A549 (cell line): ENCODE measurements around the gene STAT2. TPM values are rescaled to one million over a fixed set of nuclear protein-coding genes. Genes with fewer than 3 reads are reported as not detected.

ENCODE experiments used
- ATAC-seq, 2 experiments: fragments of 200-7000 bp in 1 of 2; fragments of >200 bp in 1 of 2; cut with Nextera tagmentation in 1 of 2; cut with Tn5 transposase in 1 of 2; 3 replicates each; pipeline versions ENCODE4 v1.8.0 to v1.9.1; 2018 to 2020; ENCODE audit warnings: mild to moderate bottlenecking in 1 of 2, moderate library complexity in 1 of 2
- CTCF ChIA-PET: fragments of 300-600 bp; sonication (Branson Sonifier 250); formaldehyde crosslinking; extraction: SDS; loops from one replicate; lab custom pipeline; 2021; ENCODE audit warnings: antibody characterized with exemption, inconsistent platforms; lab: Yijun Ruan, JAX
- POLR2A ChIA-PET: fragments of 350-600 bp; formaldehyde crosslinking; extraction: SDS; loops from one replicate; lab custom pipeline; 2021; ENCODE audit warnings: antibody characterized with exemption, inconsistent platforms; lab: Yijun Ruan, JAX
- DNase-seq, 2 experiments: peaks; one replicate each; pipeline versions ENCODE4 v3.0.0 to v3.0.0-alpha.2; 2011 to 2016; ENCODE audit warnings: low read depth in 1 of 2, low spot score in 1 of 2
- FAIRE-seq: peaks from 2 replicates; lab custom pipeline; 2011; peaks lifted over from hg19 to GRCh38; lab: Jason Lieb, UNC
- H3K27ac ChIP-seq, 2 experiments: fragments of >200 bp; sonication (Bioruptor Twin); formaldehyde crosslinking; 3 replicates each; pipeline ENCODE4 v1.5.1; 2016 to 2017
- H3K4me1 ChIP-seq: fragments of >200 bp; sonication (Bioruptor Twin); formaldehyde crosslinking; 3 replicates; pipeline ENCODE4 v1.6.1; 2016
- H3K4me2 ChIP-seq: fragments of >200 bp; sonication (Bioruptor Twin); formaldehyde crosslinking; 3 replicates; pipeline ENCODE4 v1.6.1; 2016
- H3K4me3 ChIP-seq: fragments of >200 bp; sonication (Bioruptor Twin); formaldehyde crosslinking; 3 replicates; pipeline ENCODE4 v1.5.1; 2016
- H3K9me3 ChIP-seq: fragments of >200 bp; sonication (Bioruptor Twin); formaldehyde crosslinking; 3 replicates; pipeline ENCODE4 v1.6.1; 2016
- BHLHE40 ChIP-seq: IDR thresholded peaks from 2 replicates; pipeline ENCODE4 v1.6.1; 2012; ENCODE audit warnings: low read depth, low read length, inconsistent platforms
- CBX2 ChIP-seq: fragments of 200-600 bp; sonication (generic); IDR thresholded peaks from 2 replicates; pipeline ENCODE4 v1.6.1; 2016; ENCODE audit warnings: low read depth, mild to moderate bottlenecking, borderline replicate concordance
- CBX8 ChIP-seq: fragments of 200-600 bp; sonication (generic); IDR thresholded peaks from 2 replicates; pipeline ENCODE4 v1.6.1; 2016
- CHD2 ChIP-seq: fragments of 150-350 bp; IDR thresholded peaks from 2 replicates; pipeline ENCODE4 v1.6.1; 2014; ENCODE audit warnings: low read length; ENCODE audit not compliant: partially characterized antibody
- CHD4 ChIP-seq: fragments of 200-600 bp; sonication (generic); IDR thresholded peaks from 2 replicates; pipeline ENCODE4 v1.6.1; 2016; ENCODE audit warnings: antibody characterized with exemption, mild to moderate bottlenecking, borderline replicate concordance
- EP300 ChIP-seq, 2 experiments: fragments of >200 bp; sonication (Bioruptor Twin); formaldehyde crosslinking; IDR thresholded peaks; 2 replicates in 1 of 2; 3 replicates in 1 of 2; pipeline ENCODE4 v1.6.1; 2016 to 2017
- FOSB ChIP-seq: fragments of 250-450 bp; sonication (Bioruptor Pico); IDR thresholded peaks from 2 replicates; pipeline ENCODE4 v1.5.0; 2020; ENCODE audit warnings: mild to moderate bottlenecking, moderate library complexity
- GATA3 ChIP-seq: IDR thresholded peaks from 2 replicates; pipeline ENCODE4 v1.6.1; 2012; ENCODE audit warnings: borderline replicate concordance
- HDAC2 ChIP-seq: fragments of 200-600 bp; sonication (generic); IDR thresholded peaks from 2 replicates; pipeline ENCODE4 v1.6.1; 2016
- HOXB13 ChIP-seq: fragments of 250-450 bp; sonication (Bioruptor Pico); IDR thresholded peaks from 2 replicates; pipeline ENCODE4 v1.5.0; 2020; ENCODE audit warnings: low read depth, mild to moderate bottlenecking, moderate library complexity
- HOXB5 ChIP-seq: fragments of 250-450 bp; sonication (Bioruptor Pico); IDR thresholded peaks from 2 replicates; pipeline ENCODE4 v1.5.0; 2020; ENCODE audit warnings: mild to moderate bottlenecking, moderate library complexity
- NR3C1 ChIP-seq: fragments of >200 bp; sonication (Bioruptor Twin); formaldehyde crosslinking; IDR thresholded peaks from 3 replicates; pipeline ENCODE4 v1.6.1; 2017
- PHF8 ChIP-seq: fragments of 200-600 bp; sonication (generic); IDR thresholded peaks from 2 replicates; pipeline ENCODE4 v1.6.1; 2016; ENCODE audit warnings: low read depth, mild to moderate bottlenecking, antibody characterized with exemption, moderate library complexity, borderline replicate concordance
- POLR2AphosphoS2 ChIP-seq: conservative IDR thresholded peaks from 2 replicates; pipeline ENCODE4 v1.6.1; 2012; ENCODE audit warnings: low read length, improper control_type of control experiment, inconsistent platforms
- TFCP2L1 ChIP-seq: fragments of 250-450 bp; sonication (Bioruptor Pico); IDR thresholded peaks from 2 replicates; pipeline ENCODE4 v1.5.0; 2021; ENCODE audit warnings: mild to moderate bottlenecking
- ZC3H11A ChIP-seq: fragments of 450-650 bp; IDR thresholded peaks from 2 replicates; pipeline ENCODE4 v1.6.1; 2014; ENCODE audit warnings: antibody characterized with exemption, mild to moderate bottlenecking
- ZFP36 ChIP-seq: fragments of 450-650 bp; IDR thresholded peaks from 2 replicates; pipeline ENCODE4 v1.6.1; 2014; ENCODE audit warnings: borderline replicate concordance; ENCODE audit not compliant: partially characterized antibody
- ZNF302 ChIP-seq: fragments of 250-450 bp; sonication (Bioruptor Pico); IDR thresholded peaks from 2 replicates; pipeline ENCODE4 v1.9.0; 2021; ENCODE audit warnings: inconsistent platforms, mild to moderate bottlenecking, moderate library complexity
- ZSCAN20 ChIP-seq: fragments of 250-450 bp; sonication (Bioruptor Pico); IDR thresholded peaks from 2 replicates; pipeline ENCODE4 v1.8.0; 2022; ENCODE audit warnings: mild to moderate bottlenecking, moderate library complexity
- WGBS: methylation state at CpG from one replicate; pipeline ENCODE4 v1.1.6; 2017; ENCODE audit errors: missing lambda C conversion rate; 5-methylcytosine and 5-hydroxymethylcytosine counted together
- polyA plus RNA-seq, 4 experiments: library from polyadenylated mRNA; depleted of rRNA in 3 of 4; stranded (reverse); fragments of >200 nt; fragmentation: RNase III in 1 of 4; extraction: RNeasy Plus Mini Kit Qiagen cat#74134 plus additional on column Dnase treatment in 1 of 4; gene quantifications; 2 replicates in 3 of 4; 3 replicates in 1 of 4; pipeline ENCODE4 v1.2.3, GENCODE V29; 2011 to 2017
- small RNA-seq, 6 experiments: library from RNA; depleted of rRNA; stranded (forward); fragments of <200 nt; gene quantifications; one replicate each; pipeline ENCODE3, GENCODE V24; 2012
- TF ChIP-seq, protein P1 (sequence below): IDR thresholded peaks from 2 replicates; pipeline ENCODE4 v1.6.1; 2012
- TF ChIP-seq, protein P2 (sequence below): fragments of >200 bp; sonication (Bioruptor Twin); formaldehyde crosslinking; IDR thresholded peaks from 3 replicates; pipeline ENCODE4 v1.5.1; 2016
- TF ChIP-seq, protein P3 (sequence below): fragments of 200-600 bp; sonication (generic); IDR thresholded peaks from 2 replicates; pipeline ENCODE4 v1.6.1; 2016; ENCODE audit warnings: antibody characterized with exemption, mild to moderate bottlenecking, moderate library complexity

The STAT2 gene
- polyA plus RNA-seq, 2 of the 4 experiments (the other 2 are of a cell fraction): 22.2 to 29.5 TPM

DNA sequence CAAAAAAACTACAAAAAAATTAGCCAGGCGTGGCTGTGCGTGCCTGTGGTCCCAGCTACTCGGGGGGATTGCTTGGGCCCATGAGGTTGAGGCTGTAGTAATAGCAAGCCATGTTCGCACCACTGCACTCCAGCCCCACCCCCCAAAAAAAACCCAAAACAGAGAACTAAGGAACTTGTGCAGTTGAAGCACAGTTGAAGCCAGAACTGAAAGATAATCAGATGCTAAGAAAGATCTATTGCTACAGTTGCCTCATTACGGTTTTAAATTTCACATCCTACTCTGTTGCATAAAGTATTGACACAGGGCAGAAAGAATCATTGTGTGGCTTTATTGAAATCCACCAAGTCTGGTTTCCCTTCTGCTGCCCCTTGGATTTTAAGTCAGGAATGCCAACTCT is 63.6 kb downstream of the STAT2 start:
- H3K4me3 ChIP-seq: no peak overlapping the region
- no peak for DNase-seq
- FAIRE-seq: no peak
- no peak overlapping the region for H3K4me2 ChIP-seq
- H3K27ac ChIP-seq: no peak overlapping the region
- WGBS: 87% methylated on average over 5 of the region's 5 CpGs
- ChIA-PET CTCF (interaction anchor here (1.3 kb wide), 1 partner anchor 17 kb away, joined by 3 read pairs; no protein-coding TSS in a partner anchor), POLR2A (no interaction called here)
- no peaks in the 10 kb centered on the region for H3K9me3 ChIP-seq
- no peak for ATAC-seq
- TF ChIP-seq HOXB13: no peak
- no peak for TF ChIP-seq TFCP2L1 (CRISPR knock-in tag)
- TF ChIP-seq GATA3: no peak
- no peak for TF ChIP-seq POLR2AphosphoS2
- no peak for TF ChIP-seq CBX8
- no peak for TF ChIP-seq HDAC2
- no peak for TF ChIP-seq CHD2
- no peak for TF ChIP-seq NR3C1
- TF ChIP-seq BHLHE40: no peak
- TF ChIP-seq HOXB5 (CRISPR knock-in tag): no peak
- no peak for TF ChIP-seq CHD4
- peaks cover 23% of the 10 kb centered on the region; the same call in 2 of the 3 replicates for H3K4me1 ChIP-seq

DNA sequence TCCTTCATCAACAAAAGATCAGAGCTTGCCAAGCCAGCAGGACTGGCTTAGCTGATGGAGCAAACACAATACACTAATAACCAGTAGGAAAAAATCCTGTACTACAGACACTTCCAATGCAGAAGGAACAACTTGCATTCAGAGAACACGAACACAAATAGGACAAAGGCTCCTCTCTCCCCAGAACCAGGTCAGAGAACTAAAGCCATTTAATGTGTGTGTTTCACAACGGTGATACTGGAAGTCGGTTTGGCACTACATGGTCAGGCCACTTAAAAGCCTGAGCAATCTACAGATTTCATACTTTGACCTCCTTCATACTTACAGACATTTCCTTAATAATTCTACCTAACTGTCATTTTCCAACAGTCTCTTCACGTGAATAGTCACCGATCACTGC is 66.1 kb downstream of the STAT2 start:
- Histone ChIP-seq H3K4me2 (no peak overlapping the region), H3K27ac (no peak overlapping the region), H3K9me3 (no peaks in the 10 kb centered on the region), H3K4me3 (no peak overlapping the region)
- no peak for ATAC-seq
- no peak for DNase-seq
- POLR2A ChIA-PET: no interaction called here
- TF ChIP-seq, protein P1, sequence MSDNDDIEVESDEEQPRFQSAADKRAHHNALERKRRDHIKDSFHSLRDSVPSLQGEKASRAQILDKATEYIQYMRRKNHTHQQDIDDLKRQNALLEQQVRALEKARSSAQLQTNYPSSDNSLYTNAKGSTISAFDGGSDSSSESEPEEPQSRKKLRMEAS: no peak
- TF ChIP-seq ZC3H11A: no peak
- no peak for TF ChIP-seq HOXB13
- no peak for TF ChIP-seq CBX2
- no peak for TF ChIP-seq CBX8
- TF ChIP-seq, protein P2, sequence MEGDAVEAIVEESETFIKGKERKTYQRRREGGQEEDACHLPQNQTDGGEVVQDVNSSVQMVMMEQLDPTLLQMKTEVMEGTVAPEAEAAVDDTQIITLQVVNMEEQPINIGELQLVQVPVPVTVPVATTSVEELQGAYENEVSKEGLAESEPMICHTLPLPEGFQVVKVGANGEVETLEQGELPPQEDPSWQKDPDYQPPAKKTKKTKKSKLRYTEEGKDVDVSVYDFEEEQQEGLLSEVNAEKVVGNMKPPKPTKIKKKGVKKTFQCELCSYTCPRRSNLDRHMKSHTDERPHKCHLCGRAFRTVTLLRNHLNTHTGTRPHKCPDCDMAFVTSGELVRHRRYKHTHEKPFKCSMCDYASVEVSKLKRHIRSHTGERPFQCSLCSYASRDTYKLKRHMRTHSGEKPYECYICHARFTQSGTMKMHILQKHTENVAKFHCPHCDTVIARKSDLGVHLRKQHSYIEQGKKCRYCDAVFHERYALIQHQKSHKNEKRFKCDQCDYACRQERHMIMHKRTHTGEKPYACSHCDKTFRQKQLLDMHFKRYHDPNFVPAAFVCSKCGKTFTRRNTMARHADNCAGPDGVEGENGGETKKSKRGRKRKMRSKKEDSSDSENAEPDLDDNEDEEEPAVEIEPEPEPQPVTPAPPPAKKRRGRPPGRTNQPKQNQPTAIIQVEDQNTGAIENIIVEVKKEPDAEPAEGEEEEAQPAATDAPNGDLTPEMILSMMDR: no peak
- TF ChIP-seq ZFP36: no peak
- TF ChIP-seq EP300 (IDR thresholded peaks at IDR 0.05): no peak
- no peak for TF ChIP-seq CHD2
- no peak for TF ChIP-seq PHF8
- TF ChIP-seq BHLHE40: no peak
- no peak for TF ChIP-seq FOSB (CRISPR knock-in tag)
- no peak for TF ChIP-seq ZSCAN20
- no peak for TF ChIP-seq ZNF302 (CRISPR knock-in tag)
- TF ChIP-seq, protein P3, sequence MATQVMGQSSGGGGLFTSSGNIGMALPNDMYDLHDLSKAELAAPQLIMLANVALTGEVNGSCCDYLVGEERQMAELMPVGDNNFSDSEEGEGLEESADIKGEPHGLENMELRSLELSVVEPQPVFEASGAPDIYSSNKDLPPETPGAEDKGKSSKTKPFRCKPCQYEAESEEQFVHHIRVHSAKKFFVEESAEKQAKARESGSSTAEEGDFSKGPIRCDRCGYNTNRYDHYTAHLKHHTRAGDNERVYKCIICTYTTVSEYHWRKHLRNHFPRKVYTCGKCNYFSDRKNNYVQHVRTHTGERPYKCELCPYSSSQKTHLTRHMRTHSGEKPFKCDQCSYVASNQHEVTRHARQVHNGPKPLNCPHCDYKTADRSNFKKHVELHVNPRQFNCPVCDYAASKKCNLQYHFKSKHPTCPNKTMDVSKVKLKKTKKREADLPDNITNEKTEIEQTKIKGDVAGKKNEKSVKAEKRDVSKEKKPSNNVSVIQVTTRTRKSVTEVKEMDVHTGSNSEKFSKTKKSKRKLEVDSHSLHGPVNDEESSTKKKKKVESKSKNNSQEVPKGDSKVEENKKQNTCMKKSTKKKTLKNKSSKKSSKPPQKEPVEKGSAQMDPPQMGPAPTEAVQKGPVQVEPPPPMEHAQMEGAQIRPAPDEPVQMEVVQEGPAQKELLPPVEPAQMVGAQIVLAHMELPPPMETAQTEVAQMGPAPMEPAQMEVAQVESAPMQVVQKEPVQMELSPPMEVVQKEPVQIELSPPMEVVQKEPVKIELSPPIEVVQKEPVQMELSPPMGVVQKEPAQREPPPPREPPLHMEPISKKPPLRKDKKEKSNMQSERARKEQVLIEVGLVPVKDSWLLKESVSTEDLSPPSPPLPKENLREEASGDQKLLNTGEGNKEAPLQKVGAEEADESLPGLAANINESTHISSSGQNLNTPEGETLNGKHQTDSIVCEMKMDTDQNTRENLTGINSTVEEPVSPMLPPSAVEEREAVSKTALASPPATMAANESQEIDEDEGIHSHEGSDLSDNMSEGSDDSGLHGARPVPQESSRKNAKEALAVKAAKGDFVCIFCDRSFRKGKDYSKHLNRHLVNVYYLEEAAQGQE: no peak
- TF ChIP-seq, all 56 proteins: peak for 0
- 89% methylated on average over 5 of the region's 5 CpGs for WGBS
- CTCF ChIA-PET: interaction anchor here (0.7 to 1.7 kb wide), 3 partner anchors 11 to 60 kb away, joined by 3 to 4 read pairs (median 4); partner anchors contain the start of gene COQ10A
- FAIRE-seq: no peak
- H3K4me1 ChIP-seq: peaks cover 14% of the 10 kb centered on the region; the same call in 2 of the 3 replicates

Small RNAs within 50 kb of the gene (small RNA-seq; reads per million reads assigned to genes)
- 0 to 0.52 (median 0.17) reads per million in 6 experiments for gene RNU7-40P

Other genes with a start within 250 kb of the STAT2 start
- 9,351 and 11,089 TPM in 2 replicates for gene RPL41, start 243.5 kb downstream of the STAT2 start, polyA plus RNA-seq (2011; rRNA removed)
- gene RPL41, start 243.5 kb downstream of the STAT2 start, polyA plus RNA-seq (2017; fragmentation: RNase III; extraction: RNeasy Plus Mini Kit Qiagen cat#74134 plus additional on column Dnase treatment): 8,804 to 9,815 TPM (median 8,860 TPM) in 3 replicates
- gene ZC3H10, start 241.8 kb downstream of the STAT2 start, polyA plus RNA-seq (2011; rRNA removed): 2.1 and 2.7 TPM in 2 replicates
- 2.3 to 3.2 TPM (median 2.7 TPM) in 3 replicates for gene ZC3H10, start 241.8 kb downstream of the STAT2 start, polyA plus RNA-seq (2017; fragmentation: RNase III; extraction: RNeasy Plus Mini Kit Qiagen cat#74134 plus additional on column Dnase treatment)
- gene ESYT1, start 231.8 kb downstream of the STAT2 start, polyA plus RNA-seq (2011; rRNA removed): 72.4 and 91.6 TPM in 2 replicates
- gene ESYT1, start 231.8 kb downstream of the STAT2 start, polyA plus RNA-seq (2017; fragmentation: RNase III; extraction: RNeasy Plus Mini Kit Qiagen cat#74134 plus additional on column Dnase treatment): 51.4 to 54.2 TPM (median 51.6 TPM) in 3 replicates
- gene MYL6B, start 207.5 kb downstream of the STAT2 start, polyA plus RNA-seq (2011; rRNA removed): 48.2 and 67.0 TPM in 2 replicates
- 68.6 to 92.7 TPM (median 83.9 TPM) in 3 replicates for gene MYL6B, start 207.5 kb downstream of the STAT2 start, polyA plus RNA-seq (2017; fragmentation: RNase III; extraction: RNeasy Plus Mini Kit Qiagen cat#74134 plus additional on column Dnase treatment)
- gene MYL6, start 201.7 kb downstream of the STAT2 start, polyA plus RNA-seq (2011; rRNA removed): 2,280 and 2,307 TPM in 2 replicates
- 3,268 to 3,485 TPM (median 3,270 TPM) in 3 replicates for gene MYL6, start 201.7 kb downstream of the STAT2 start, polyA plus RNA-seq (2017; fragmentation: RNase III; extraction: RNeasy Plus Mini Kit Qiagen cat#74134 plus additional on column Dnase treatment)
- 83.9 and 109 TPM in 2 replicates for gene SMARCC2, start 170.6 kb downstream of the STAT2 start, polyA plus RNA-seq (2011; rRNA removed)
- 48.9 to 57.1 TPM (median 51.9 TPM) in 3 replicates for gene SMARCC2, start 170.6 kb downstream of the STAT2 start, polyA plus RNA-seq (2017; fragmentation: RNase III; extraction: RNeasy Plus Mini Kit Qiagen cat#74134 plus additional on column Dnase treatment)
- 47.8 and 65.1 TPM in 2 replicates for gene RNF41, start 138.2 kb downstream of the STAT2 start, polyA plus RNA-seq (2011; rRNA removed)
- gene RNF41, start 138.2 kb downstream of the STAT2 start, polyA plus RNA-seq (2017; fragmentation: RNase III; extraction: RNeasy Plus Mini Kit Qiagen cat#74134 plus additional on column Dnase treatment): 20.2 to 21.7 TPM (median 20.7 TPM) in 3 replicates
- 86.1 and 86.7 TPM in 2 replicates for gene NABP2, start 135.8 kb downstream of the STAT2 start, polyA plus RNA-seq (2011; rRNA removed)
- gene NABP2, start 135.8 kb downstream of the STAT2 start, polyA plus RNA-seq (2017; fragmentation: RNase III; extraction: RNeasy Plus Mini Kit Qiagen cat#74134 plus additional on column Dnase treatment): 64.1 to 69.6 TPM (median 65.2 TPM) in 3 replicates
- 0.42 TPM in 1 of 2 replicates, not detected in the other for gene SLC39A5, start 130.1 kb downstream of the STAT2 start, polyA plus RNA-seq (2011; rRNA removed)
- gene SLC39A5, start 130.1 kb downstream of the STAT2 start, polyA plus RNA-seq (2017; fragmentation: RNase III; extraction: RNeasy Plus Mini Kit Qiagen cat#74134 plus additional on column Dnase treatment): 0.09 to 0.23 TPM in 2 of 3 replicates, not detected in the other
- 26.1 and 35.1 TPM in 2 replicates for gene ANKRD52, start 101.7 kb downstream of the STAT2 start, polyA plus RNA-seq (2011; rRNA removed)
- 47.4 to 48.7 TPM (median 48.0 TPM) in 3 replicates for gene ANKRD52, start 101.7 kb downstream of the STAT2 start, polyA plus RNA-seq (2017; fragmentation: RNase III; extraction: RNeasy Plus Mini Kit Qiagen cat#74134 plus additional on column Dnase treatment)
- 40.9 and 41.2 TPM in 2 replicates for gene COQ10A, start 93.2 kb downstream of the STAT2 start, polyA plus RNA-seq (2011; rRNA removed)
- gene COQ10A, start 93.2 kb downstream of the STAT2 start, polyA plus RNA-seq (2017; fragmentation: RNase III; extraction: RNeasy Plus Mini Kit Qiagen cat#74134 plus additional on column Dnase treatment): 20.7 to 23.5 TPM (median 23.2 TPM) in 3 replicates
- 223 and 263 TPM in 2 replicates for gene CS, start 59.8 kb downstream of the STAT2 start, polyA plus RNA-seq (2011; rRNA removed)
- gene CS, start 59.8 kb downstream of the STAT2 start, polyA plus RNA-seq (2017; fragmentation: RNase III; extraction: RNeasy Plus Mini Kit Qiagen cat#74134 plus additional on column Dnase treatment): 143 to 151 TPM (median 146 TPM) in 3 replicates
- gene CNPY2, start 44.1 kb downstream of the STAT2 start, polyA plus RNA-seq (2011; rRNA removed): 218 and 257 TPM in 2 replicates
- gene CNPY2, start 44.1 kb downstream of the STAT2 start, polyA plus RNA-seq (2017; fragmentation: RNase III; extraction: RNeasy Plus Mini Kit Qiagen cat#74134 plus additional on column Dnase treatment): 150 to 158 TPM (median 155 TPM) in 3 replicates
- 66.8 and 89.4 TPM in 2 replicates for gene PAN2, start 26.1 kb downstream of the STAT2 start, polyA plus RNA-seq (2011; rRNA removed)
- gene PAN2, start 26.1 kb downstream of the STAT2 start, polyA plus RNA-seq (2017; fragmentation: RNase III; extraction: RNeasy Plus Mini Kit Qiagen cat#74134 plus additional on column Dnase treatment): 24.0 to 30.0 TPM (median 29.6 TPM) in 3 replicates
- 0.21 and 0.34 TPM in 2 replicates for gene IL23A, start 21.2 kb downstream of the STAT2 start, polyA plus RNA-seq (2011; rRNA removed)
- 0.31 to 0.34 TPM (median 0.33 TPM) in 3 replicates for gene IL23A, start 21.2 kb downstream of the STAT2 start, polyA plus RNA-seq (2017; fragmentation: RNase III; extraction: RNeasy Plus Mini Kit Qiagen cat#74134 plus additional on column Dnase treatment)
- not detected in 2 replicates for gene APOF, start 2.8 kb upstream of the STAT2 start, polyA plus RNA-seq (2011; rRNA removed)
- gene APOF, start 2.8 kb upstream of the STAT2 start, polyA plus RNA-seq (2017; fragmentation: RNase III; extraction: RNeasy Plus Mini Kit Qiagen cat#74134 plus additional on column Dnase treatment): not detected in 3 replicates
- gene TIMELESS, start 89.3 kb upstream of the STAT2 start, polyA plus RNA-seq (2011; rRNA removed): 17.6 and 34.3 TPM in 2 replicates
- 51.4 to 60.1 TPM (median 57.4 TPM) in 3 replicates for gene TIMELESS, start 89.3 kb upstream of the STAT2 start, polyA plus RNA-seq (2017; fragmentation: RNase III; extraction: RNeasy Plus Mini Kit Qiagen cat#74134 plus additional on column Dnase treatment)
- gene MIP, start 94.5 kb upstream of the STAT2 start, polyA plus RNA-seq (2011; rRNA removed): 0.03 TPM in 1 of 2 replicates, not detected in the other
- gene MIP, start 94.5 kb upstream of the STAT2 start, polyA plus RNA-seq (2017; fragmentation: RNase III; extraction: RNeasy Plus Mini Kit Qiagen cat#74134 plus additional on column Dnase treatment): not detected in 3 replicates
- gene SPRYD4, start 108.5 kb upstream of the STAT2 start, polyA plus RNA-seq (2011; rRNA removed): 3.5 and 3.8 TPM in 2 replicates
- 2.1 to 2.2 TPM (median 2.1 TPM) in 3 replicates for gene SPRYD4, start 108.5 kb upstream of the STAT2 start, polyA plus RNA-seq (2017; fragmentation: RNase III; extraction: RNeasy Plus Mini Kit Qiagen cat#74134 plus additional on column Dnase treatment)
- gene GLS2, start 128.1 kb upstream of the STAT2 start, polyA plus RNA-seq (2011; rRNA removed): 0.36 and 0.61 TPM in 2 replicates
- 0.07 to 0.44 TPM (median 0.18 TPM) in 3 replicates for gene GLS2, start 128.1 kb upstream of the STAT2 start, polyA plus RNA-seq (2017; fragmentation: RNase III; extraction: RNeasy Plus Mini Kit Qiagen cat#74134 plus additional on column Dnase treatment)
- 46.4 and 61.6 TPM in 2 replicates for gene RBMS2, start 161.7 kb upstream of the STAT2 start, polyA plus RNA-seq (2011; rRNA removed)
- 13.3 to 16.5 TPM (median 15.1 TPM) in 3 replicates for gene RBMS2, start 161.7 kb upstream of the STAT2 start, polyA plus RNA-seq (2017; fragmentation: RNase III; extraction: RNeasy Plus Mini Kit Qiagen cat#74134 plus additional on column Dnase treatment)